GM20000 (cell line): ENCODE data around the gene DMBX1.

Experiments
- DNase-seq: peaks from one replicate; pipeline ENCODE4 v3.0.0; 2012; ENCODE audit warnings: low spot score
- CTCF ChIP-seq: IDR thresholded peaks from 2 replicates; pipeline ENCODE4 v1.5.1; 2012; ENCODE audit warnings: mild to moderate bottlenecking, control low read depth; ENCODE audit errors: extremely low read depth, missing control alignments

Gene DMBX1

GRCh38 chr1:46453449-46453848 is 36.2 kb upstream of the DMBX1 start:
- no peak for TF ChIP-seq CTCF
- no peak for DNase-seq

DNA sequence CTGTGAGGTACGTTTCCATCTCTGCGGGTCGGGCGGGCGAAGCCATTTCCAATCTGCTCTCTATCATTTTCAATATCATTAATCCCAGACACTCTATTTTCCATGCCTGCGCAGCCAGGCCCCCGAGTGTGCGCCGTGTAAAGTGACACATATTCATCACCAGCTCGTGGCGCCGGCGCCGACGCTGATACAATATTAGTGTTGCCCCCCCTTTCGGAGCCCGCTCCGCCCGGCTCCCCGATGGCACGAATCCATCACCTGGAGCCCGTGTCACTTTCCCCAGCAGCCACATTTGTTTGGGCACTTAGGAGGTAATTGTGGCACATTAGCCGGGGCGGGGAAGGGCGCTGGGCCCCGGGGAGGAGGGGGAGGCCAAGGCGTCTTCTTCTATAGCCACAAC is 33.7 kb upstream of the DMBX1 start:
- no peak for DNase-seq
- no peak for TF ChIP-seq CTCF

DNA sequence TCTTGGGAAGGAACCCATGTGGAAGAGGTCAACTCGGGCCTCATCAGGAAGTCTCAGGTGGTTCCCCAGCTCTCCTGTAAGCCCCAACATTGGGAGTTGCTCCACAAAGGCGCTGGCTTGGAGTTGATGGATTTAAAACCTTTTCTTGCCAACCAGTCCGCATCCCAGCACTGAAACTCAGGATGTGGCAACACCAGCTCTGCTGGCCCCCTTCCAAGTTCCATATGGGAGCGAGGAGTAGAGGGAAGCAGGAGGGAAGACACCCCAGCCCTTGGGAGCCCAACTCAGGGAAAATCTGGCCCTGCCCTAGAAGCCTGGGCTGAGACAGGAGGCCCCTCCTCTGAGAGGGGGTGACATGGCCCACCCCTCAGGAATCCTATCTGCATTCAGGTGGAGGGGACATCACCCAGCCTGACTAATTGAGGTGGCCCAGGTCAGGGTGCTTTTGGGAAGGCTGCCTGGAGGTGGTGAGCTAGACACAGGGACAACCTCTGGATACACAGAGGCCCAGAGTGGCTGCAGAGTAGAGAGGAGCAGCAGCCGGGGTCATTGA is 33.1 kb upstream of the DMBX1 start:
- TF ChIP-seq CTCF = no peak
- no peak for DNase-seq

DNA sequence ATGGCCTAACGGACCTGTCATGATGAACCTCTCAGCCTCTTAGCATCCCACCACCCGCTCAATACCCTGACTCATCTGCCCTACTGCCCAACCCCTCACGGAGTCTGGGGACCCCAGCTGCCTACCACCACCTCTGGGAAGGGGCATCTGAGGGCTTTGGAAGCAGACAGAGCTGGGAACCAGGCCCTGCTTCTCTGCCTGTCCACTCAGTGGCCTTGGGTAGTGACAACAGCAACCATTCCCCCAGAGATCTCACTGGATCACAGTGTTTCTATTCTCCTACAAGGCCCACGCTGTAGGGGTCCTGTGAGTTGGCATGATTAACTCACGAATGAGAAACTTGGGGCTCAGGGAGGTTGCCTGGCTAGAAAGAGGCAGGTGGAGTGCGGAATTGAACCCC is 32.5 kb upstream of the DMBX1 start:
- no peak for DNase-seq
- no peak for TF ChIP-seq CTCF

DNA sequence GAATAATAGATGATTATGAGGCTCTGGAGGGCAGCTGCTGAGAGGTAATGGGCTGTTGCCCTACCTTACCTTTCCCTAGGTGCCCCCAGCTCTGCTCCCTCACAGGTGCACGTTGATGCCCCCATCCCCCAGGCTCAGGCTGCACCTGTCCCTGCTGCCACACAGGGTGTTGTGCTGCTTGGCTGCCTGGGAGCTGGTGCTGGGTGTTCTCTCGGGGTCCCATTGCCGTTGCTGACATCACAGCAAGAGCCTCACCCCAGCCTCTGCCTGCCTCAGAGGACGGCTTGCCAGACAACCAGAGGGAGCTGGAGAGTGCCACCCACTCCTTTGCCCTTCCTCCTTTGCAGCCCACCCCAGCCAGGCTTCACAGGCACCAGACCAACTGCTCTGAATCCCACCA is 31.4 kb upstream of the DMBX1 start:
- DNase-seq = no peak
- no peak for TF ChIP-seq CTCF

DNA sequence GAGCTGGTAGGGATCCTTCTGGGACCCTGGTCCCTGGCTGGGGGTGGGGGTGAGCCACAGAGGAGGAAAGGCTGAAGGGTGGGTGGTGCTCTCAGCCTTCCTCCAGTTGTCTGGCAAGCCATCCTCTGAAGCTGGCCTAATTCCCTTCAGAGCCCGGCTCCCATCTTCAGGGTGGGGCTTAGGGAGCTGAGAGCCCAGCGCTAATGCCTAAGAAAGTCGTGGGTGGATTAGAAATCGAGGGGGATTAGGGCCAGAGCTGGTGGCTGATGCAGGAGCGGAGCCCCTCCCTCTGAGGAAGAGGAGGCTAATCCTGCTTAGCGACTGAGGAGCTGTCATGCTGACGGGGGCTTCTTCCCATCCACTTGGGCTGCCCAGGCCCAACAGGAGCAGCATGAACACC is 30.8 kb upstream of the DMBX1 start:
- no peak for DNase-seq
- no peak for TF ChIP-seq CTCF

- no peak for TF ChIP-seq CTCF
- DNase-seq = no peak
These were observed 30.3 kb upstream of the DMBX1 start for GRCh38 chr1:46459315-46459714.
